AG04449 (cell line): ENCODE data around the gene JMJD1C.

Experiments used
- CTCF ChIA-PET: fragments of 350-600 bp; formaldehyde crosslinking; extraction: SDS; loops from one replicate; lab custom pipeline; 2021; ENCODE audit warnings: antibody characterized with exemption; lab: Yijun Ruan, JAX
- POLR2A ChIA-PET: fragments of 400-600, 350-600 bp; formaldehyde crosslinking; extraction: SDS; loops from one replicate; lab custom pipeline; 2020; ENCODE audit warnings: antibody characterized with exemption, inconsistent platforms; lab: Yijun Ruan, JAX
- DNase-seq: peaks from one replicate; pipeline ENCODE4 v3.0.0-alpha.2; 2010; ENCODE audit warnings: low read depth, low spot score
- H3K4me3 ChIP-seq: 2 replicates; pipeline ENCODE4 v1.5.1; 2011; ENCODE audit warnings: low read depth, mild to moderate bottlenecking, control low read depth, low read length
- CTCF ChIP-seq: IDR thresholded peaks from one replicate; pipeline ENCODE4 v1.5.1; 2011; ENCODE audit warnings: mild to moderate bottlenecking, moderate library complexity, low read length, control low read depth, inconsistent platforms; ENCODE audit not compliant: insufficient read depth; ENCODE audit errors: missing control alignments

The JMJD1C gene

GRCh38 chr10:63458177-63458576 lies 7.6 kb downstream of the JMJD1C start:
- CTCF ChIA-PET: interaction anchor here (0.9 to 3.2 kb wide), 2 partner anchors 171 to 241 kb away, joined by 3 to 11 read pairs; no protein-coding TSS in a partner anchor
- H3K4me3 ChIP-seq: no peak overlapping the region
- POLR2A ChIA-PET: no interaction called here
- no peak for TF ChIP-seq CTCF
- DNase-seq: no peak

GRCh38 chr10:63457594-63457993 lies 8.2 kb downstream of the JMJD1C start:
- TF ChIP-seq CTCF: no peak
- H3K4me3 ChIP-seq: no peak overlapping the region
- DNase-seq: no peak
- ChIA-PET CTCF (interaction anchor here (3.2 kb wide), 1 partner anchor 172 kb away, joined by 11 read pairs; no protein-coding TSS in a partner anchor), POLR2A (no interaction called here)

- ChIA-PET POLR2A (no interaction called here), CTCF (interaction anchor here (3.2 kb wide), 1 partner anchor 173 kb away, joined by 11 read pairs; no protein-coding TSS in a partner anchor)
- TF ChIP-seq CTCF: no peak
- no peak overlapping the region for H3K4me3 ChIP-seq
- no peak for DNase-seq
Observed at GRCh38 chr10:63456437-63457210, 9.2 kb downstream of the JMJD1C start.

- no peak for TF ChIP-seq CTCF
- POLR2A ChIA-PET: no interaction called here
- no peak overlapping the region for H3K4me3 ChIP-seq
- CTCF ChIA-PET: no interaction called here
- DNase-seq: no peak
Observed at GRCh38 chr10:63455507-63455906, 10.3 kb downstream of the JMJD1C start.

GRCh38 chr10:63454631-63455030 lies 11.1 kb downstream of the JMJD1C start:
- CTCF ChIA-PET: interaction anchor here (1.5 kb wide), 1 partner anchor 288 kb away, joined by 3 read pairs; no protein-coding TSS in a partner anchor
- no peak overlapping the region for H3K4me3 ChIP-seq
- POLR2A ChIA-PET: no interaction called here
- no peak for TF ChIP-seq CTCF
- no peak for DNase-seq

GRCh38 chr10:63452524-63452923 lies 13.3 kb downstream of the JMJD1C start:
- DNase-seq: no peak
- TF ChIP-seq CTCF: no peak
- CTCF ChIA-PET: no interaction called here
- no peak overlapping the region for H3K4me3 ChIP-seq
- POLR2A ChIA-PET: no interaction called here
